Choroid plexus epithelial cell (primary cell): ENCODE data around the gene PSMB10.
A peak's percentile ranks its signal among the peaks of the same experiment; 100 is the strongest.

Experiments
- DNase-seq: peaks from one replicate; pipeline ENCODE4 v3.0.0-alpha.2; 2010; ENCODE audit warnings: low read depth
- H3K4me3 ChIP-seq: 2 replicates; pipeline ENCODE4 v1.5.1; 2011; ENCODE audit warnings: low read depth, mild to moderate bottlenecking, control low read depth, low read length, moderate library complexity
- CTCF ChIP-seq: conservative IDR thresholded peaks from 2 replicates; pipeline ENCODE4 v1.5.1; 2011; ENCODE audit warnings: low read depth, mild to moderate bottlenecking, control low read depth, inconsistent platforms, low read length, moderate library complexity

Gene PSMB10

DNA sequence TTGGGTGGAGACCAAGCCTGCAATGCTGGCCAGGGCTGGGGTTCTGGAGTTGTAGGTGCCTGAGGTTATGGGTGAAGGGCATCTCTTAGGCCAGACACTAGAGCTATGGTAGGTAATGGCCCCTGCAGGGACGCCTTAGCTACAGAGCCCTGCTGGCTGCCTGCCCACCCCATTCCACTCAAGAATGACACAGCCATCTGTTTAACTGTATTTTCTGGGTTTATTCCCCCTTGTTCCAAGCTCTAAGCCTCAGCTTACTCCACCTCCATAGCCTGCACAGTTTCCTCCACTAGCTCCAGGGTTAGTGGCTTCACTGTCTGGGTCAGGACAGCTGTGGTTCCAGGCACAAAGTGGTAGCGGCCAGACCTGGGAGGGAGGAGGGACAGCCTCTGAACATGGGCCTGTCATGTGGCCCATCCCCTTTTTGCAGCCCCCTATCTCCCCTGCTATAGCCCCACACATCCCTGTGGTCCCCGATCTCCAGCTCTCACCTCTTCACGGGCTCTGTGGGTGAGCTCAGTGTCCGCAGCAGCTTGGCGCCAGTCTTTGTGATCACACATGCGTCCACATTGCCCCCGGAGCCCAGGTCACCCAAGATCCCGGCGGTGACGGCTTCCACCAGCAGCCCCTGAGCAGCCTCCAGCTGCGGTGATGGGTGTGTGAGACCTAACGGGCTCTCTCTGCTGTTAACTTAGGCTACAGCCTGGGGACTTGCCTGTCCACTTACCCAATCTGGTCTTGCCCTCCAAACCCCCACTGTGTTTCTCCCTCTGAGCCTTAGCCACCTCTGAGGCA lies 2.1 kb downstream of the PSMB10 start:
- H3K4me3 ChIP-seq: peak overlapping the region; percentile 100
- TF ChIP-seq CTCF: no peak
- DNase-seq: peak; percentile 26

- TF ChIP-seq CTCF: no peak
- DNase-seq: no peak
These were observed 2.8 kb downstream of the PSMB10 start for GRCh38 chr16:67933805-67934204.

GRCh38 chr16:67932462-67932840 lies 4.2 kb downstream of the PSMB10 start:
- DNase-seq: no peak
- no peak for TF ChIP-seq CTCF
- H3K4me3 ChIP-seq: no peak overlapping the region

More at GRCh38 chr16:67933805-67934204, 2.8 kb downstream of the PSMB10 start:
- no peak overlapping the region for H3K4me3 ChIP-seq

DNA sequence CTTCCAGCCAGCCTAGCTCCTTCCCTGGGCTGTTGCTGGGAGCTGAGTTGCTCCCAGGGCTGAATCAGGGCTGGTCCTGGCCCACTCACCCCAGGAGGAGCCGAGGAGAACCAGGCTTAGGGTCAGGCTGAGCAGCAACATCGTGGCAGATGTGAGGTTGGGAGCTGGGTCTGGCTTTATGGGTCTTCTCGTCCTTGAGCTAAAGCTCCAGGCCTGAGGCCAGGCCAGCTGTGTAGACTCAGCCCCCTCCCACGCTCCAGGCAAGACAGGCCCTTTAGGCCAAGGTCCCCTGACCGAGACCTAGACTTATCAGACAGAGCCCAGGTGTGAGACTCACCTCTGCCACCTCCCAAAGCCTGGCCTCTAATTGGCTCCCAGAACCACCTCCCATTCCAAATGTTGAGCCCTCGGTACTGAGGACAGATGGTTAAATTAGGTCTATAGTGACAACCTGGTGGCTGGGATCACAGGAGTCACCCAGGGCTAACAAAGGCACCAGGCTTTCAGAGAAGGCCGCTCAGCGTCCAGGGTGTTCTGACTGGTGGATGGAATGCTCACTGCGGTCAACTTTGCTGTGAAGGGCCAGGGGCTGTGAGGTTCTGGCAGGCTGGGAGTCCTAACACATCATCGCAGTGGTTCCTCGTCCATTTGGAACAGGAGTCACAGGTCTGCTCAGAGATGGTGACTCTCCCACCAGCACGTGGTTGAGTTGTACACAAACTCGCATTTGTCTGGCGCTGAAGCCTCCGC lies 4.8 kb downstream of the PSMB10 start, which contains the start of gene CTRL:
TSS of gene CTRL (minus strand) at position 151 of the 750 bp plus-strand sequence. CDS start at position 141, 10 bp downstream.
- TF ChIP-seq CTCF: peak; percentile 40
- no peak for DNase-seq

DNA sequence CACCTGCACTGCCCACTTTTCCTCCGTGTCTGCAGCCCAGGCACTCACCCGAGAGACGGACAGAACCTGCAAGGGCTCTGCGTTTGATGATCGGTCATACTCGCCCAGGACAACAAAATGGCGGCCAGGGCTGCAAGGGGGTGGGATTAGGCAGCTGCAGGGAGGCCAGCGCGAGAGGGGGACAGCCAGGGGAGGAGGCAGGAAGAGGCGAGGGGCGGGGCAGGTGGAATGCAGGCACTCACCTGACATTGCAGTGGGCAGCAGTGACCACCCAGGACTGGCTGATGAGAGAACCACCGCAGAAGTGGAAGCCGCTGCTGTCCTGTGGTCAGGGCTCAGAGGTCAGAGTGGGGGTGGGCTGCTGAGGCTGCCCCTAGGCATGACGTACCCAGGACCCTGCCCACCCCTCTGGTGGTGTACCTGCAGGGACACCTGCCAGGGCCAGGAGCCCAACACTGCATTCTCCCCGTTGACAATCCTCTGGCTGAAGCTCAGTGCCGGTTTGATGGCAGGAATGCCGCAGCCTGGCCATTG lies 5.9 kb downstream of the PSMB10 start:
- no peak for DNase-seq
- no peak overlapping the region for H3K4me3 ChIP-seq
- TF ChIP-seq CTCF: no peak

More for the DNA sequence above, 4.8 kb downstream of the PSMB10 start, which contains the start of gene CTRL:
- no peak within 1 kb of the TSS for H3K4me3 ChIP-seq

GRCh38 chr16:67930191-67930590 lies 6.5 kb downstream of the PSMB10 start:
- no peak for TF ChIP-seq CTCF
- no peak overlapping the region for H3K4me3 ChIP-seq
- no peak for DNase-seq
